K562 (cell line): ENCODE measurements around the gene SEMA6D. TPM values are rescaled to one million over a fixed set of nuclear protein-coding genes. Genes with fewer than 3 reads are reported as not detected.

Source experiments
- ATAC-seq: fragments of 200-7000 bp; cut with Tn5 transposase; 3 replicates; pipeline ENCODE4 v1.9.1; 2020; ENCODE audit warnings: moderate library complexity
- BruUV-seq: library from RNA; stranded (reverse); fragments of 400-500 nt; replicated peaks from 2 replicates; lab custom pipeline; 2021; lab: Mats Ljungman, UMichigan
- CTCF ChIA-PET: fragments of 300-600 bp; formaldehyde crosslinking; extraction: SDS; loops from one replicate; lab custom pipeline; 2021; ENCODE audit warnings: low intra/inter-chr PET ratio; lab: Yijun Ruan, JAX
- POLR2A ChIA-PET: fragments of 300-600, 350-650 bp; sonication (Branson Sonifier 250); formaldehyde crosslinking; extraction: SDS; loops from one replicate; lab custom pipeline; 2021; ENCODE audit warnings: antibody characterized with exemption, inconsistent platforms; lab: Yijun Ruan, JAX
- DNase-seq, 4 experiments: peaks; one replicate each; pipeline versions ENCODE4 v3.0.0 to v3.0.0-alpha.2; 2011 to 2018; ENCODE audit warnings: low spot score in 3 of 4, mixed read lengths in 3 of 4; ENCODE audit errors: extremely low read depth in 1 of 4
- FAIRE-seq: peaks from 2 replicates; lab custom pipeline; 2011; peaks lifted over from hg19 to GRCh38; lab: Jason Lieb, UNC
- H2AFZ ChIP-seq: 2 replicates; pipeline ENCODE4 v1.6.0; 2011; ENCODE audit warnings: low read depth, low read length, control low read depth, inconsistent platforms
- H3K27ac ChIP-seq: fragments of 200-600 bp; 3 replicates; pipeline ENCODE4 v1.8.0; 2011; ENCODE audit warnings: low read depth, mild to moderate bottlenecking, control low read depth, inconsistent platforms, low read length, moderate library complexity, mixed read lengths; ENCODE audit errors: extremely low read depth
- H3K27me3 ChIP-seq, 2 experiments: fragments of 300-600 bp in 1 of 2; 2 replicates in 1 of 2; 3 replicates in 1 of 2; pipeline versions ENCODE4 v1.6.0 to v1.8.0; 2011; ENCODE audit warnings: inconsistent platforms in 2 of 2, low read length in 2 of 2, mild to moderate bottlenecking in 1 of 2, mixed read lengths in 1 of 2, moderate library complexity in 1 of 2; ENCODE audit not compliant: control insufficient read depth in 2 of 2, insufficient read depth in 2 of 2
- H3K36me3 ChIP-seq: fragments of 300-600 bp; 3 replicates; pipeline ENCODE4 v1.8.0; 2011; ENCODE audit warnings: mild to moderate bottlenecking, low read length, inconsistent platforms; ENCODE audit not compliant: control insufficient read depth, insufficient read depth
- H3K4me1 ChIP-seq, 2 experiments: fragments of 200-600 bp in 1 of 2; replicated peaks in 1 of 2; 2 replicates in 1 of 2; 3 replicates in 1 of 2; pipeline versions ENCODE4 v1.5.1 to v1.8.0; 2011; ENCODE audit warnings: inconsistent platforms in 2 of 2, low read length in 2 of 2, mild to moderate bottlenecking in 1 of 2, mixed read lengths in 1 of 2, moderate library complexity in 1 of 2; ENCODE audit not compliant: control insufficient read depth in 2 of 2, insufficient read depth in 2 of 2
- H3K4me2 ChIP-seq: 2 replicates; pipeline ENCODE4 v1.6.1; 2011; ENCODE audit warnings: low read length, control low read depth, inconsistent platforms, mixed read lengths; ENCODE audit not compliant: insufficient read depth
- H3K4me3 ChIP-seq: fragments of 200-600 bp; sonication (generic), shearing (Covaris generic); 2 replicates; pipeline ENCODE4 v1.5.1; 2016; ENCODE audit warnings: control low read depth, inconsistent platforms
- H3K79me2 ChIP-seq: fragments of 200-600 bp; 3 replicates; pipeline ENCODE4 v1.8.0; 2011; ENCODE audit warnings: low read length, inconsistent platforms; ENCODE audit not compliant: control insufficient read depth, insufficient read depth
- H3K9ac ChIP-seq, 2 experiments: 2 replicates each; pipeline versions ENCODE4 v1.6.0 to v1.6.1; 2011; ENCODE audit warnings: low read depth in 2 of 2, low read length in 2 of 2, control low read depth in 1 of 2, inconsistent platforms in 1 of 2, mild to moderate bottlenecking in 1 of 2, mixed read lengths in 1 of 2; ENCODE audit not compliant: insufficient read depth in 1 of 2
- H3K9me1 ChIP-seq: one replicate; pipeline ENCODE4 v1.6.0; 2011; ENCODE audit warnings: inconsistent platforms, mild to moderate bottlenecking, low read length, moderate library complexity; ENCODE audit not compliant: control insufficient read depth, insufficient read depth
- H3K9me3 ChIP-seq: replicated peaks from 2 replicates; pipeline ENCODE4 v1.5.1; 2011; ENCODE audit warnings: low read depth, low read length, inconsistent platforms; ENCODE audit not compliant: control insufficient read depth, insufficient read depth
- H4K20me1 ChIP-seq: replicated peaks from 2 replicates; pipeline ENCODE4 v1.6.1; 2011; ENCODE audit warnings: low read length, inconsistent platforms, mixed read lengths; ENCODE audit not compliant: control insufficient read depth, insufficient read depth
- CREB3L1 ChIP-seq: fragments of 450-650 bp; IDR thresholded peaks from 2 replicates; pipeline ENCODE4 v1.6.1; 2014; ENCODE audit warnings: low read depth, mild to moderate bottlenecking, moderate library complexity, borderline replicate concordance
- DDX20 ChIP-seq: fragments of 450-650 bp; IDR thresholded peaks from 2 replicates; pipeline ENCODE4 v1.6.1; 2016; ENCODE audit warnings: missing genetic modification characterization, low read depth, mild to moderate bottlenecking, missing compliant biosample characterization, moderate library complexity
- NFRKB ChIP-seq: fragments of 450-650 bp; IDR thresholded peaks from 2 replicates; pipeline ENCODE4 v1.6.1; 2016; ENCODE audit warnings: low read depth
- NR4A1 ChIP-seq, 2 experiments: fragments of 250-450 bp in 1 of 2; fragments of 450-650 bp in 1 of 2; sonication (Bioruptor Pico) in 1 of 2; IDR thresholded peaks; 2 replicates each; pipeline versions ENCODE4 v1.4.0 to v1.6.1; 2016 to 2020; ENCODE audit warnings: mild to moderate bottlenecking in 2 of 2, missing compliant biosample characterization in 1 of 2, missing genetic modification characterization in 1 of 2, moderate library complexity in 1 of 2
- POLR2H ChIP-seq: IDR thresholded peaks from 2 replicates; pipeline ENCODE4 v1.6.1; 2016; ENCODE audit warnings: missing genetic modification characterization, low read depth, mild to moderate bottlenecking, control low read depth, missing compliant biosample characterization, moderate library complexity
- SP1 ChIP-seq: sonication (generic); formaldehyde crosslinking; IDR thresholded peaks from 2 replicates; pipeline ENCODE4 v1.8.1; 2022; ENCODE audit warnings: mild to moderate bottlenecking, missing genetic modification reagents
- ZBED1 ChIP-seq: IDR thresholded peaks from 2 replicates; pipeline ENCODE4 v1.6.1; 2014
- ZNF184 ChIP-seq: sonication (generic); formaldehyde crosslinking; IDR thresholded peaks from 2 replicates; pipeline ENCODE4 v1.5.0; 2020; ENCODE audit warnings: missing genetic modification reagents
- ZNF24 ChIP-seq: fragments of 450-650 bp; IDR thresholded peaks from 2 replicates; pipeline ENCODE4 v1.6.1; 2016
- ZNF609 ChIP-seq: sonication (generic); formaldehyde crosslinking; IDR thresholded peaks from 2 replicates; pipeline ENCODE4 v1.8.1; 2023; ENCODE audit warnings: missing genetic modification reagents, mild to moderate bottlenecking, borderline replicate concordance
- WGBS: fragments of 100-300 bp; shearing (Covaris generic); methylation state at CpG from one replicate; pipeline ENCODE4 v1.1.6; 2016; ENCODE audit warnings: low coverage, mixed read lengths; ENCODE audit not compliant: insufficient coverage; ENCODE audit errors: missing lambda C conversion rate; 5-methylcytosine and 5-hydroxymethylcytosine counted together
- in situ Hi-C: fragments of 300-500 bp; cut with MboI; formaldehyde crosslinking; loops from 4 replicates; pipeline ENCODE4 v1.15.0; 2018; ENCODE audit warnings: inconsistent platforms, mixed read lengths
- intact Hi-C: fragments of 100-400 bp; cut with micrococcal nuclease; formaldehyde crosslinking; loops from 2 replicates; pipeline ENCODE4 v1.14.2; 2022
- polyA plus RNA-seq, 8 experiments: library from polyadenylated mRNA; depleted of rRNA in 4 of 8; stranded (reverse) in 5 of 8; unstranded in 3 of 8; fragments of >200 nt; fragmentation: Nextera tagmentation in 2 of 8; fragmentation: Illumina TruSeq in 1 of 8; extraction: Ambion mirVana in 2 of 8; extraction: Trizol in 1 of 8; gene quantifications; 2 replicates each; pipeline versions ENCODE4 v1.2.1 to v1.2.3, GENCODE V29; 2011 to 2014; ENCODE audit warnings: inconsistent platforms in 1 of 8, missing spikeins in 1 of 8
- total RNA-seq, 7 experiments: library from RNA; depleted of rRNA in 6 of 7; stranded (reverse); fragments of >200 nt in 6 of 7; fragmentation: Illumina TruSeq in 2 of 7; extraction: Trizol in 2 of 7; gene quantifications; 2 replicates each; pipeline versions ENCODE4 v1.2.1 to v1.2.3, GENCODE V29; 2011 to 2021; ENCODE audit warnings: low replicate concordance in 1 of 7
- TF ChIP-seq, protein P1 (sequence below): fragments of 250-450 bp; sonication (Bioruptor Pico); IDR thresholded peaks from 2 replicates; pipeline ENCODE4 v1.8.0; 2022; ENCODE audit warnings: moderate library complexity, mild to moderate bottlenecking, inconsistent platforms
- TF ChIP-seq, protein P2 (sequence below): fragments of 450-650 bp; IDR thresholded peaks from 2 replicates; pipeline ENCODE4 v1.7.1; 2018; ENCODE audit warnings: mild to moderate bottlenecking, low read depth; ENCODE audit not compliant: partially characterized antibody

Gene SEMA6D
- total and polyA plus RNA-seq, 9 of the 15 experiments (the other 6 are each of a cell fraction or from before 2014, with no cell fraction given) = not detected

DNA sequence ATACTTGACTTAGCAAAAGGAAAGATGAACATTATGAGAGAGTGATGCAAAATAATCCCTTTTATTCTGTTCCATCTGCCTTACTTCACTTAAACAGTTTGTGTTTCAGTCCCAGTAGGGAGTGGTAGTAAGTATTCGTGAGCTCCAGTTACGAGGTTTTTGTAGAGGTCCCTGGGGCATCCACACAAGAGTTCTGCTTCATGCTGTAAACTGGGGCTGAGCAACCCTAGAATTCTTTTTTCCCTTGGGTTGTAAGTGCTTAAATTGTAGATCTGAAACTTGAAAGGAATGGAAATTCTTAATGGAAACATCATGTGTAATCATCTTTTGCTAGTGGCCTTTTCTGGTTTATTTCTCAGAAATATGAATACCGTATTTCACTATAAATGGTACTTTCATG, 79.5 kb downstream of the SEMA6D start:
- in situ Hi-C loops (no loop called here), intact Hi-C loops (no loop called here)
- no peaks in the 10 kb centered on the region for H3K36me3 ChIP-seq
- no peak overlapping the region for H2AFZ ChIP-seq
- no peak overlapping the region for H3K4me2 ChIP-seq
- H3K27ac ChIP-seq = no peak overlapping the region
- DNase-seq (no peak), FAIRE-seq (no peak), ATAC-seq (no peak)
- H4K20me1 ChIP-seq = no peaks in the 10 kb centered on the region
- no peaks in the 10 kb centered on the region for H3K9me1 ChIP-seq
- no peak overlapping the region for H3K4me3 ChIP-seq
- no peaks in the 10 kb centered on the region for H3K79me2 ChIP-seq
- H3K27me3 ChIP-seq = no peaks in the 10 kb centered on the region
- WGBS = 2% methylated on average over 3 of the region's 3 CpGs
- POLR2A ChIA-PET = no interaction called here
- H3K9ac ChIP-seq = no peak overlapping the region
- no TSS peak for BruUV-seq
- CTCF ChIA-PET = no interaction called here
- H3K4me1 ChIP-seq = no peaks in the 10 kb centered on the region
- no peaks in the 10 kb centered on the region for H3K9me3 ChIP-seq
- TF ChIP-seq ZNF184 (CRISPR knock-in tag) (no peak), ZNF609 (CRISPR knock-in tag) (no peak), NR4A1 (CRISPR knock-in tag; IDR thresholded peaks at IDR 0.05) (no peak), NR4A1 (tag; IDR thresholded peaks at IDR 0.05) (no peak), POLR2H (tag) (no peak), DDX20 (tag) (no peak), SP1 (CRISPR knock-in tag) (no peak), NFRKB (no peak), ZNF24 (no peak), ZBED1 (no peak), CREB3L1 (no peak)
- TF ChIP-seq, protein P1, sequence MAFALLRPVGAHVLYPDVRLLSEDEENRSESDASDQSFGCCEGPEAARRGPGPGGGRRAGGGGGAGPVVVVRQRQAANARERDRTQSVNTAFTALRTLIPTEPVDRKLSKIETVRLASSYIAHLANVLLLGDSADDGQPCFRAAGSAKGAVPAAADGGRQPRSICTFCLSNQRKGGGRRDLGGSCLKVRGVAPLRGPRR (CRISPR knock-in tag) = no peak
- TF ChIP-seq, protein P2, sequence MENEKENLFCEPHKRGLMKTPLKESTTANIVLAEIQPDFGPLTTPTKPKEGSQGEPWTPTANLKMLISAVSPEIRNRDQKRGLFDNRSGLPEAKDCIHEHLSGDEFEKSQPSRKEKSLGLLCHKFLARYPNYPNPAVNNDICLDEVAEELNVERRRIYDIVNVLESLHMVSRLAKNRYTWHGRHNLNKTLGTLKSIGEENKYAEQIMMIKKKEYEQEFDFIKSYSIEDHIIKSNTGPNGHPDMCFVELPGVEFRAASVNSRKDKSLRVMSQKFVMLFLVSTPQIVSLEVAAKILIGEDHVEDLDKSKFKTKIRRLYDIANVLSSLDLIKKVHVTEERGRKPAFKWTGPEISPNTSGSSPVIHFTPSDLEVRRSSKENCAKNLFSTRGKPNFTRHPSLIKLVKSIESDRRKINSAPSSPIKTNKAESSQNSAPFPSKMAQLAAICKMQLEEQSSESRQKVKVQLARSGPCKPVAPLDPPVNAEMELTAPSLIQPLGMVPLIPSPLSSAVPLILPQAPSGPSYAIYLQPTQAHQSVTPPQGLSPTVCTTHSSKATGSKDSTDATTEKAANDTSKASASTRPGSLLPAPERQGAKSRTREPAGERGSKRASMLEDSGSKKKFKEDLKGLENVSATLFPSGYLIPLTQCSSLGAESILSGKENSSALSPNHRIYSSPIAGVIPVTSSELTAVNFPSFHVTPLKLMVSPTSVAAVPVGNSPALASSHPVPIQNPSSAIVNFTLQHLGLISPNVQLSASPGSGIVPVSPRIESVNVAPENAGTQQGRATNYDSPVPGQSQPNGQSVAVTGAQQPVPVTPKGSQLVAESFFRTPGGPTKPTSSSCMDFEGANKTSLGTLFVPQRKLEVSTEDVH = no peak
